Stimulated activated memory B cell treated with anti-CD40 and anti-IgM and Interleukin-4, amounts not matched to agents 10 μg/mL and 1 μg/mL and 100 μg/mL, for 72 hours (primary cell): ENCODE results near the gene CENPE.

Source experiments
- ATAC-seq: fragments of 150-1000 bp; cut with Tn5 transposase; 2 replicates; pipeline ENCODE4 v1.10.0; 2021
- H3K27ac Mint-ChIP-seq: one replicate; pipeline ENCODE4 v1.8.0; 2022; ENCODE audit warnings: mild to moderate bottlenecking, mixed read lengths
- H3K27me3 Mint-ChIP-seq: one replicate; pipeline ENCODE4 v1.8.0; 2022; ENCODE audit warnings: mixed read lengths
- H3K36me3 Mint-ChIP-seq: one replicate; pipeline ENCODE4 v1.8.0; 2022; ENCODE audit warnings: mixed read lengths
- H3K4me1 Mint-ChIP-seq: one replicate; pipeline ENCODE4 v1.8.0; 2022; ENCODE audit warnings: mixed read lengths
- H3K4me3 Mint-ChIP-seq: one replicate; pipeline ENCODE4 v1.8.0; 2022; ENCODE audit warnings: mild to moderate bottlenecking, moderate library complexity, mixed read lengths
- H3K9me3 Mint-ChIP-seq: one replicate; pipeline ENCODE4 v1.8.0; 2022; ENCODE audit warnings: mixed read lengths

Gene CENPE

DNA sequence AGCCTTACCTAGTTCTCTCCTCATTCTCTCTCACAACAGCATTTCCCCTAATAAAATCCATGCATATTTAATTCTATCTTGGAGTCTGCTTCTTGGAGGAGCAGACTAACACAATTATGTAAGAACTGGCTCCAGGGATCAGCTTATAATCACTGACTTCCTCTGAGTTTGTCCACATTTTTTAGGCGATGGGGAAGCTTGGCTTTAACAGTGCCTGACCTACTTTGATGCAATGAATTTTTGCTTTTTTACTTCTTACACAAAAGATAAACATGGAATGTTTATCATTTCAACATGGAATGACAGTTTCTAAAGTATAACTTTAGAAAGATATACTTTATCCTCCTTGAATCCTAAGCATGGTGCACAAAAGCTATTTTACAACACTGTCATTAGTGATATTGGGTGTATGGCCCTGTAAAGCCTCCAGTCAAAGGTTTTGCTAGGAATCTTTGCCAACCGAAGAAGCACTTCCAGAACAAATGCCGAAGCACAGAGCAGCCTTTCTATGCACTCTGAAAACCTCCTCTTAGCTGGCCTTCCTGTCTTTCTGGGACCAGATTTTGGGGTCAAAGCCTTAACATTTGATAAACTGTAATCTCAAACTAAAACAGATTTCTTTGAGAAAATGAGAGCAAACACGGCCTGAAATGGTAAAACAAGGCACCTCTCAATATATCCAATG is 99.2 kb downstream of the CENPE start:
- no peaks in the 10 kb centered on the region for H3K27me3 Mint-ChIP-seq
- no peaks in the 10 kb centered on the region for H3K9me3 Mint-ChIP-seq
- H3K4me1 Mint-ChIP-seq: peaks cover 15% of the 10 kb centered on the region
- H3K27ac Mint-ChIP-seq: peak overlapping the region; percentile 87
- ATAC-seq: no peak
- H3K4me3 Mint-ChIP-seq: peak overlapping the region; percentile 80
- no peaks in the 10 kb centered on the region for H3K36me3 Mint-ChIP-seq

GRCh38 chr4:103098341-103098740 is 99.8 kb downstream of the CENPE start:
- Mint-ChIP-seq H3K4me1 (peaks cover 15% of the 10 kb centered on the region), H3K4me3 (no peak overlapping the region), H3K9me3 (no peaks in the 10 kb centered on the region), H3K36me3 (no peaks in the 10 kb centered on the region), H3K27ac (no peak overlapping the region), H3K27me3 (no peaks in the 10 kb centered on the region)
- ATAC-seq: no peak

- H3K36me3 Mint-ChIP-seq: no peaks in the 10 kb centered on the region
- ATAC-seq: no peak
- H3K4me1 Mint-ChIP-seq: peaks cover 25% of the 10 kb centered on the region
- H3K9me3 Mint-ChIP-seq: no peaks in the 10 kb centered on the region
- H3K27ac Mint-ChIP-seq: no peak overlapping the region
- H3K4me3 Mint-ChIP-seq: no peak overlapping the region
- no peaks in the 10 kb centered on the region for H3K27me3 Mint-ChIP-seq
These were observed 101.0 kb downstream of the CENPE start for GRCh38 chr4:103097112-103097511.

DNA sequence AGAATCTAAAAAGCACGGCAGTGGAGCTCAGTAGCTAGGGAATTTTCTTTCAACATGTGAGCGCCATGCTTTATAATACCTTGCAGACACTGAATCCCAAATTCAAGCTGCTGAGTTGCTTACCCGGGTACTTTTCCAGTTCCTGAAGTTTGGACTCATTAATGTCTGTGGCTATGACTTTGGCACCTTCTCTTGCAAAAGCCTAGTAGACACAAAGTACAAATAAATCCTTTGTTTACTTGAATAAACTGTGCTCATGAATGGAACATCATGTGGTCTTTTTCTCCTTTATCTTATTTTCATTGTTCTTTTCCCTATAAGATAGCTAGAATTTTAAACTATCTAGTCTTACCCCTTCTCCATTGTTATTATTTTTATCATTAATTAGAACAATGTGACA is 103.1 kb downstream of the CENPE start:
- Mint-ChIP-seq H3K9me3 (no peaks in the 10 kb centered on the region), H3K27ac (no peak overlapping the region), H3K4me1 (peaks cover 35% of the 10 kb centered on the region), H3K36me3 (no peaks in the 10 kb centered on the region), H3K4me3 (no peak overlapping the region), H3K27me3 (no peaks in the 10 kb centered on the region)
- no peak for ATAC-seq

GRCh38 chr4:103092245-103092644 is 105.9 kb downstream of the CENPE start:
- peak overlapping the region; percentile 50 for H3K27ac Mint-ChIP-seq
- H3K9me3 Mint-ChIP-seq: no peaks in the 10 kb centered on the region

DNA sequence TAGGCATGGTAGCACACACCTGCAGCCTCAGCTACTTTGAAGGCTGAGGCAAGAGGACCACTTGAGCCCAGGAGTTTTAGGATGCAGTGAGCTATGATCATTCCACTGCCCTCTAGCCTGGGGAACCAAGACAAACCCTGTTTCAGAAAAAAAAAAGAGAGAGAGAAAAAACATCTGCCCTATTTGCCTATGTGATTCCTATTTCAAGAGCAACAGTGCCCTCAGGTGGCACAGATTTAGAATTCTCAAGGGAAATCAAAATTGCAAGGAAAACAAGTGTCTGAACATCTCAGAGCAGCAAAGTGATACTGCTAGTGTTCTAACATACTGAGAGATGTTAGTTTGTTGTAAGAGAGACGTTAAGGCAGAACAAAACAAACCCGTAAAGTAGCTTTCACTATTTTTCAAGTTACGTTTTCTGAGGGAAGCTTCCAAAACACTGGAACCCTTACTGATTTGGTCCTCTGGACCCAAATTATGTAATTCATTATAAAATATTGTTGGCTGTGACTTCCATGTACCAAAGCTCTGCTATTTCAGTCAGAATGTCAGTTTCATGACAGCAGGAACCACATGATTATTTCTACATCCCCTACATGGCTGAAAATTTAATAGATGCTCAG is 106.4 kb downstream of the CENPE start:
- Mint-ChIP-seq H3K4me1 (peaks cover 20% of the 10 kb centered on the region), H3K27ac (peak overlapping the region; percentile 50), H3K9me3 (no peaks in the 10 kb centered on the region), H3K4me3 (no peak overlapping the region), H3K36me3 (peaks cover 19% of the 10 kb centered on the region), H3K27me3 (no peaks in the 10 kb centered on the region)
- ATAC-seq: peak; percentile 73

More at GRCh38 chr4:103092245-103092644, 105.9 kb downstream of the CENPE start:
- Mint-ChIP-seq H3K27me3 (no peaks in the 10 kb centered on the region), H3K36me3 (peaks cover 13% of the 10 kb centered on the region), H3K4me1 (peaks cover 20% of the 10 kb centered on the region), H3K4me3 (no peak overlapping the region)
- ATAC-seq: no peak

DNA sequence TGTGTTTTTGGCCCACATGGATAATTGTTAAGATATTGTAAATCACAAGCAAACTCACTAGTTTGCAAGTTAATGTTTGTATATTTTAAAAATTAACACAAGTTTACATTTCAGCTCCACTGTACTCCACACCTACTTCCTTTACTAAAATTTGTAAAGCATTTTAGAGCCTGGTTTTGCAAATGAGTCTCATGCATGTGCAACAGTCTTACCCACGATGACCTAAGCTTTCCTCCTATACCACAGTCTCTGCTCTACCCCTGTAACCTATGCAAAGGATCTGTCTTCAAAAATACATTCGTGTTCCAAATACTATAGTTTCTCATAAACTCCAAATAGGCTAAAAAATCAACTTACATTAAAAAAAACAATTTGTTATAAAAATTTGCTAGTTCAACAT is 108.7 kb downstream of the CENPE start:
- Mint-ChIP-seq H3K27ac (no peak overlapping the region), H3K4me1 (peaks cover 20% of the 10 kb centered on the region), H3K27me3 (no peaks in the 10 kb centered on the region), H3K4me3 (no peak overlapping the region), H3K9me3 (no peaks in the 10 kb centered on the region), H3K36me3 (peaks cover 20% of the 10 kb centered on the region)
- ATAC-seq: no peak

DNA sequence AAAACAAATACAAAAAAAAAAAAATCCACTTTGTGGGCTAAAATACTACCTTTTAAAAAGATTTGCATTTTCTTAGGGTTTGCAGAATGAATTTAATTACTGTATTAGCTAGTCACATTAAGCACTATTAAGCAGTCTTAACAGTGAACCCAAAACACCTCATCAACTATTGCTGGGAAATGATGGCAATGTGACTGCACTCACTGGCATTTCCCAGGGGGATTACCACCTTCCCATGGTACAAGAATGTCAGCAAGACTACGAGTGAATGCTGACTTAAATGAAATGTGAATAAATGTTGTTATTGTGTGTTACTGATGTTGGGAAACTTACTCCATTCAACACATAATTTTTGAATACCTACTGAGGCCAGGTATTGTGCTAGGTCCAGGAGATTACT is 111.6 kb downstream of the CENPE start:
- ATAC-seq: no peak
- peaks cover 23% of the 10 kb centered on the region for H3K36me3 Mint-ChIP-seq

DNA sequence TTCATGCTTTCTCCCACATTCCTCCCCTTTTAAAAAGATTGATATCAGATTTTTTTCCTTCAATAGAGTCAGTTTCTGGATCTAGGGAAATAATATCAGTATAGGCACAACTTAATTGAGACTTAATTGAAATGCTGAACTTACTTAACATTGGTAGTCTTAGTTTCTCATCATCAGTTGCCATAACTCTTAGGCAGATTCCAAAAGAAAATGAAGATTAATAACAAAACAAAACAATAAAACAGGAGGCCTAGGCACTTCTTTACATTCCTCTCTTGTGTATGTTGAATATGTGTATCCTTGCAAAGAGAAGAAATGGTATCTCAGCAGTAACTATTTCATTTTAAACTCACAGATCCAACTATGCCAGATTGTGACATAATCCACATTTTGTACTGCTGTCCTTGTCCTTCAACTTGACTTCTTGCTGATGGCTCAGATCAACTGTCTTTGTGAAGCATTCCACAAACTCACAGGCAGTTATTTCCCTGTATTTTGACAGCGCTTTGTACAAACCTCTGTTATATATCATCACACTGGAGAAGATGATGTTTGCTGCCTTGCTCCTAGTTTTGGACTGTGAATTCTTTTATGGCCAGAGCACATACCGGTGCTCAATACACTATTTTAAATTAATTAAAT is 112.5 kb downstream of the CENPE start:
- Mint-ChIP-seq H3K4me3 (no peak overlapping the region), H3K27me3 (no peaks in the 10 kb centered on the region), H3K27ac (no peak overlapping the region), H3K9me3 (no peaks in the 10 kb centered on the region), H3K4me1 (no peaks in the 10 kb centered on the region), H3K36me3 (peaks cover 28% of the 10 kb centered on the region)
- ATAC-seq: no peak

More for the DNA sequence above, 111.6 kb downstream of the CENPE start:
- H3K27ac Mint-ChIP-seq: peak overlapping the region; percentile 29
- no peaks in the 10 kb centered on the region for H3K9me3 Mint-ChIP-seq
- no peaks in the 10 kb centered on the region for H3K27me3 Mint-ChIP-seq
- no peak overlapping the region for H3K4me3 Mint-ChIP-seq
- peaks cover 4% of the 10 kb centered on the region for H3K4me1 Mint-ChIP-seq

DNA sequence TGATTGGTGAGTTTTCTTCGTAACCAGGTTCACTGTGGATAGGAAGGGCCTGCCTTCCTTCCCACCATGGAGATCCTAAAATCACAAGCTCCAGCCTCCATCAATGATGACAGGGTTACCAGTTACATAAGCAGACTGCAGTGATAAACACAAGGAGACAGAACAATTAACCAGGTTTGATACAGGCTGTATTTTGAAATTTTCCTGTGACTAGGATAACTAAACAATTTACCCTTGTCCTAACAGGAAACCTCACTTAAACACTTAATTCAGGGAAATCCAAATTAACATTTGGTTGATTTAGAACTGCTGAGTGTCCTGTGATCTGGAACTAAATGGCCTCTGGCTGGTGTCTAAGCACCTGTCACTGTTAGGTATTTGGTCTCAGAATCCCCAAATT is 118.5 kb downstream of the CENPE start:
- no peak overlapping the region for H3K27ac Mint-ChIP-seq
- no peak overlapping the region for H3K4me3 Mint-ChIP-seq
- ATAC-seq: no peak
- H3K36me3 Mint-ChIP-seq: peaks cover 9% of the 10 kb centered on the region
- no peaks in the 10 kb centered on the region for H3K9me3 Mint-ChIP-seq
- H3K4me1 Mint-ChIP-seq: peaks cover 29% of the 10 kb centered on the region
- no peaks in the 10 kb centered on the region for H3K27me3 Mint-ChIP-seq

GRCh38 chr4:103076747-103077347 is 121.3 kb downstream of the CENPE start, which contains the start of gene SLC9B2:
Gene SLC9B2, minus strand, starts transcription at chr4:103076761. Its CDS starts 9,211 bp downstream, at chr4:103067550.
- Mint-ChIP-seq H3K27me3 (no peaks in the 10 kb centered on the region), H3K9me3 (no peaks in the 10 kb centered on the region), H3K27ac (peak within 1 kb of the TSS; percentile 95), H3K36me3 (peaks cover 12% of the 10 kb centered on the region), H3K4me3 (peak within 1 kb of the TSS; percentile 90), H3K4me1 (peaks cover 33% of the 10 kb centered on the region)
- ATAC-seq: peak; percentile 75

DNA sequence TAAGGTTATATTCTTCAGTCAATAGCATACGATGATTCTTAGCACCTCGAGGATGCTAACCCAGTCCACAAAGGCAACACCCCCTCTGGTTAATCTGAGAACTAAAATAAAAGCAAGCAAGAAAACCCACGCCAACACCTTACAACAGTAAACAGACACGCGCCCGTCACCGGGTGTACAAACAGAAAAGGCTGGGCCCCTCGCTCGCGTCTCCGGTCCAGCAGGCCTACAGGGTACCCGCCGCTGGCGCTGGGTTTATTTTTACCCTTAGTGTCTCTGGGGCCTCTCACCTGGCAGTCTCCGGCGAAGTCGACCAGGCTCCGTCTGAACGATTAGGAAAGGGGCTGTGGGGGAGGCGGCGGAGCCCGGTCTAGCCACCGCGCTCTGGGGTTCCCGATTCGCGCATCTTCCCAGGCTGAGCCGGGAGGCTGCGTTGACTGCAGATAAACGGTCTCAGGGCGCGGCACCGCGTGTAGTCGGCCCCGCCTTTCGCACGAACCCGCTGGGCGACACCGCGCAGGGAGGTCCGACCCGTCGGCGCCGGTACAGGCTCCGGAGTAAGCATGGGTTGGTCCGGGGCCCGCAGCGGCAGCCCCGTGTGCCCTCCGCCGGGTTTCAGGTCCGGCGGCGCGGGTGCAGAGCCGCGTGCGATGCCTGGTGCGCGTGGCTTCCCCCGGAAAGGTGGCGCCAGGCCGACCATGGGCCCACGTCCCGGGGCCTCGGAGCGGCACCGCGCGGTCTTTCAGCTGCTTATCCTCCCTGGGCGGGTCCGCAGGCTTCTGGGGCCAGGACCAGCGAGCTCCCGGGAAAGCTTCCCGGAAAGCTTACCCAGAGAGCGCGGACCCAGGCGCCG is 122.0 kb downstream of the CENPE start:
- H3K27ac Mint-ChIP-seq: peak overlapping the region; percentile 95
- peaks cover 33% of the 10 kb centered on the region for H3K4me1 Mint-ChIP-seq
- H3K9me3 Mint-ChIP-seq: no peaks in the 10 kb centered on the region
- H3K4me3 Mint-ChIP-seq: peak overlapping the region; percentile 90
- ATAC-seq: peak; percentile 87
- H3K27me3 Mint-ChIP-seq: no peaks in the 10 kb centered on the region
- H3K36me3 Mint-ChIP-seq: peaks cover 5% of the 10 kb centered on the region

DNA sequence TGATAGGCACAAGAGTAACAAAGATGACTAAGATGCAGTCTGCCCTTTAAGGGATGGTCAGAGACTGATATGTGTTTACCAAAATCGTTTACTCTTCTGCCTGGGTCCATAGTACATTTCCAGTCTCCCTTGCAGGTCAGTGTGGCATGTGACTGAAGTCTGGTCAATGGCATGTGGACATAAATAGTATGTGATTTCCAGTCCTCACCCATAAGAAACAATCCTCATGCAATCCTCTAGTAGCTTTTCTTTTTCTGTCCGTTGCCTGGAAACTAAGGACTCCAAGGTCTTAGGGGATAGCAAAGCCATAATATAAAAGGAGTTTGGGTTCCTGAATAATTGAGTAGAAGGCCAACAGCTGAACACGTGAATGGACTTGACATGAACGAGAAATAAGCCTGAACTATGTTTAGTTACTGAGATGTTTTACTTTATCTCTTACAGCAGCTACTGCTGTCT is 122.7 kb downstream of the CENPE start:
- H3K36me3 Mint-ChIP-seq: peaks cover 5% of the 10 kb centered on the region
- H3K4me1 Mint-ChIP-seq: peaks cover 37% of the 10 kb centered on the region

GRCh38 chr4:103074744-103075434 is 123.3 kb downstream of the CENPE start:
- H3K4me3 Mint-ChIP-seq: peak overlapping the region; percentile 90
- ATAC-seq: peak; percentile 61
- no peaks in the 10 kb centered on the region for H3K9me3 Mint-ChIP-seq
- H3K27ac Mint-ChIP-seq: peak overlapping the region; percentile 95
- no peaks in the 10 kb centered on the region for H3K27me3 Mint-ChIP-seq
- H3K36me3 Mint-ChIP-seq: peaks cover 5% of the 10 kb centered on the region
- peaks cover 39% of the 10 kb centered on the region for H3K4me1 Mint-ChIP-seq

More for the DNA sequence above, 122.7 kb downstream of the CENPE start:
- no peaks in the 10 kb centered on the region for H3K27me3 Mint-ChIP-seq
- no peak for ATAC-seq
- peak overlapping the region; percentile 95 for H3K27ac Mint-ChIP-seq
- peak overlapping the region; percentile 90 for H3K4me3 Mint-ChIP-seq
- H3K9me3 Mint-ChIP-seq: no peaks in the 10 kb centered on the region
